ENCODE measurements around the gene BEGAIN.

GRCh38 chr14:100495917-100496316 is 91.3 kb downstream of the BEGAIN start:
- TF ChIP-seq, protein P1, sequence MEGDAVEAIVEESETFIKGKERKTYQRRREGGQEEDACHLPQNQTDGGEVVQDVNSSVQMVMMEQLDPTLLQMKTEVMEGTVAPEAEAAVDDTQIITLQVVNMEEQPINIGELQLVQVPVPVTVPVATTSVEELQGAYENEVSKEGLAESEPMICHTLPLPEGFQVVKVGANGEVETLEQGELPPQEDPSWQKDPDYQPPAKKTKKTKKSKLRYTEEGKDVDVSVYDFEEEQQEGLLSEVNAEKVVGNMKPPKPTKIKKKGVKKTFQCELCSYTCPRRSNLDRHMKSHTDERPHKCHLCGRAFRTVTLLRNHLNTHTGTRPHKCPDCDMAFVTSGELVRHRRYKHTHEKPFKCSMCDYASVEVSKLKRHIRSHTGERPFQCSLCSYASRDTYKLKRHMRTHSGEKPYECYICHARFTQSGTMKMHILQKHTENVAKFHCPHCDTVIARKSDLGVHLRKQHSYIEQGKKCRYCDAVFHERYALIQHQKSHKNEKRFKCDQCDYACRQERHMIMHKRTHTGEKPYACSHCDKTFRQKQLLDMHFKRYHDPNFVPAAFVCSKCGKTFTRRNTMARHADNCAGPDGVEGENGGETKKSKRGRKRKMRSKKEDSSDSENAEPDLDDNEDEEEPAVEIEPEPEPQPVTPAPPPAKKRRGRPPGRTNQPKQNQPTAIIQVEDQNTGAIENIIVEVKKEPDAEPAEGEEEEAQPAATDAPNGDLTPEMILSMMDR (IDR thresholded peaks at IDR 0.05) = no peak
- TF ChIP-seq MAFK (IDR thresholded peaks at IDR 0.05; ENCODE audit: partially characterized antibody) = no peak
- TF ChIP-seq PBX3 (IDR thresholded peaks at IDR 0.05) = no peak
- no peak for TF ChIP-seq POLR2A (IDR thresholded peaks at IDR 0.05; ENCODE audit: low read length)
- no peak for TF ChIP-seq CHD2 (IDR thresholded peaks at IDR 0.05; ENCODE audit: low read length, partially characterized antibody)
- no peak for TF ChIP-seq POLR2AphosphoS2 (conservative IDR thresholded peaks at IDR 0.05; ENCODE audit: low read length)
- TF ChIP-seq HOXA7 (CRISPR knock-in tag; IDR thresholded peaks at IDR 0.05) = no peak
- TF ChIP-seq MAX (IDR thresholded peaks at IDR 0.05) = no peak
- TF ChIP-seq HDAC2 (IDR thresholded peaks at IDR 0.05) = no peak

Data from A549 (cell line).